ENCODE measurements around the gene HIC1.
A peak's percentile ranks its signal among the peaks of the same experiment; 100 is the strongest.

Gene HIC1

GRCh38 chr17:2048805-2049204 lies 6.1 kb upstream of the HIC1 start:
- no peak for DNase-seq

- peak; percentile 80 for DNase-seq
These were observed 5.3 kb upstream of the HIC1 start for GRCh38 chr17:2049333-2050299.

- peak; percentile 69 for DNase-seq
These were observed 4.4 kb upstream of the HIC1 start for GRCh38 chr17:2050300-2051060.

GRCh38 chr17:2051061-2051932 lies 3.6 kb upstream of the HIC1 start:
- peak; percentile 56 for DNase-seq

GRCh38 chr17:2051933-2052559 lies 2.9 kb upstream of the HIC1 start:
- no peak for DNase-seq

GRCh38 chr17:2053380-2054261 lies 1.3 kb upstream of the HIC1 start:
- peak; percentile 74 for DNase-seq

DNA sequence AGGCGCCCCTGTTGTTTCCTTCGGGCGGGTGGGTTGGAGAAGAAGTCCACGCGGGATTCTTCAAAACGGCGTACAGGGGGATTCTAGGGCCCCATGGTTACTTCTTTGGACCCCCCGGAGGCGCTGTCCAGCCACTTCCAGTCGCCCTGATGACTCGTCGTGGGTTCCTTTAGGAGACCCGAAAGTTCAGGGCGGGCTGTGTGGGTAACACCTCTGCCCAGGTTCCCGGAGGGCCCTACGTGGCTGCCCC lies 716 bp upstream of the HIC1 start:
- DNase-seq: no peak

DNA sequence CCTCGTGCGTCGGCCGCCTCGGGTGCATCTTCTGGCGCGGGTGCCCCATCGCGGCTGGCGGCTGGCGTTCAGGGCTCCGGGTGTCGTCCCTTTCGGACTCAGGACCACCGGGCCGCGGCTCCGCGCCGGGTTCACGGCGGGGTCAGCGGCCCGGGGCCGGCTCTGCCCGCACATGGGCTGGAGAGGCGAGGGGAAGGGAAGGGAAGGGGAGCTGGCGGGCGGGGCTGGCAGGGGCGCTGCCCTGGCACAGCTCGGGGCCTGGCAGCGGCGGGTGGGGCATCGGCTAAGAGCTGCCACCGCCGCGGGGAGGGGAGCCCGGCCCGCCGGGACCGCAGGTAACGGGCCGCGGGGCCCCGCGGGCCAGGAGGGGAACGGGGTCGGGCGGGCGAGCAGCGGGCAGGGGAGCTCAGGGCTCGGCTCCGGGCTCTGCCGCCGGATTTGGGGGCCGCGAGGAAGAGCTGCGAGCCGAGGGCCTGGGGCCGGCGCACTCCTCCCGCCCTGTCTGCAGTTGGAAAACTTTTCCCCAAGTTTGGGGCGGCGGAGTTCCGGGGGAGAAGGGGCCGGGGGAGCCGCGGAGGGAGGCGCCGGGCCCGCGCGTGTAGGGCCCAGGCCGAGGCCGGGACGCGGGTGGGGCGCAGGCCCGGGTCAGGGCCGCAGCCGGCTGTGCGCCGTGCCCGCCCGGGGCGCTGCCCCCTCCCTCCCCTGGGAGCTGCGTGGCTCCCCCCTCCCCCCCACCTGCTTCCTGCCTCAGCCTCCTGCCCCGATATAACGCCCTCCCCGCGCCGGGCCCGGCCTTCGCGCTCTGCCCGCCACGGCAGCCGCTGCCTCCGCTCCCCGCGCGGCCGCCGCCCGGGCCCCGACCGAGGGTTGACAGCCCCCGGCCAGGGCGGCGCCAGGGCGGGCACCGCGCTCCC lies 646 bp downstream of the HIC1 start:
- DNase-seq: no peak

DNA sequence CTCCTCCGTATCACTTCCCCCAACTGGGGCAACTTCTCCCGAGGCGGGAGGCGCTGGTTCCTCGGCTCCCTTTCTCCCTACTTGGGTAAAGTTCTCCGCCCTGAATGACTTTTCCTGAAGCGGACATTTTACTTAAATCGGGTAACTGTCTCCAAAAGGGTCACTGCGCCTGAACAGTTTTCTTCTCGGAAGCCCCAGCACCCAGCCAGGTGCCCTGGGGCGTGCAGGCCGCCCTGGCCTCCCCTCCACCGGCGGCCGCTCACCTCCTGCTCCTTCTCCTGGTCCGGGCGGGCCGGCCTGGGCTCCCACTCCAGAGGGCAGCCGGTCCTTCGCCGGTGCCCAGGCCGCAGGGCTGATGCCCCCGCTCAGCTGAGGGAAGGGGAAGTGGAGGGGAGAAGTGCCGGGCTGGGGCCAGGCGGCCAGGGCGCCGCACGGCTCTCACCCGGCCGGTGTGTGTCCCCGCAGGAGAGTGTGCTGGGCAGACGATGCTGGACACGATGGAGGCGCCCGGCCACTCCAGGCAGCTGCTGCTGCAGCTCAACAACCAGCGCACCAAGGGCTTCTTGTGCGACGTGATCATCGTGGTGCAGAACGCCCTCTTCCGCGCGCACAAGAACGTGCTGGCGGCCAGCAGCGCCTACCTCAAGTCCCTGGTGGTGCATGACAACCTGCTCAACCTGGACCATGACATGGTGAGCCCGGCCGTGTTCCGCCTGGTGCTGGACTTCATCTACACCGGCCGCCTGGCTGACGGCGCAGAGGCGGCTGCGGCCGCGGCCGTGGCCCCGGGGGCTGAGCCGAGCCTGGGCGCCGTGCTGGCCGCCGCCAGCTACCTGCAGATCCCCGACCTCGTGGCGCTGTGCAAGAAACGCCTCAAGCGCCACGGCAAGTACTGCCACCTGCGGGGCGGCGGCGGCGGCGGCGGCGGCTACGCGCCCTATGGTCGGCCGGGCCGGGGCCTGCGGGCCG lies 1.6 kb downstream of the HIC1 start:
- DNase-seq: no peak

- no peak for DNase-seq
These were observed 2.4 kb downstream of the HIC1 start for GRCh38 chr17:2057175-2057759.

DNA sequence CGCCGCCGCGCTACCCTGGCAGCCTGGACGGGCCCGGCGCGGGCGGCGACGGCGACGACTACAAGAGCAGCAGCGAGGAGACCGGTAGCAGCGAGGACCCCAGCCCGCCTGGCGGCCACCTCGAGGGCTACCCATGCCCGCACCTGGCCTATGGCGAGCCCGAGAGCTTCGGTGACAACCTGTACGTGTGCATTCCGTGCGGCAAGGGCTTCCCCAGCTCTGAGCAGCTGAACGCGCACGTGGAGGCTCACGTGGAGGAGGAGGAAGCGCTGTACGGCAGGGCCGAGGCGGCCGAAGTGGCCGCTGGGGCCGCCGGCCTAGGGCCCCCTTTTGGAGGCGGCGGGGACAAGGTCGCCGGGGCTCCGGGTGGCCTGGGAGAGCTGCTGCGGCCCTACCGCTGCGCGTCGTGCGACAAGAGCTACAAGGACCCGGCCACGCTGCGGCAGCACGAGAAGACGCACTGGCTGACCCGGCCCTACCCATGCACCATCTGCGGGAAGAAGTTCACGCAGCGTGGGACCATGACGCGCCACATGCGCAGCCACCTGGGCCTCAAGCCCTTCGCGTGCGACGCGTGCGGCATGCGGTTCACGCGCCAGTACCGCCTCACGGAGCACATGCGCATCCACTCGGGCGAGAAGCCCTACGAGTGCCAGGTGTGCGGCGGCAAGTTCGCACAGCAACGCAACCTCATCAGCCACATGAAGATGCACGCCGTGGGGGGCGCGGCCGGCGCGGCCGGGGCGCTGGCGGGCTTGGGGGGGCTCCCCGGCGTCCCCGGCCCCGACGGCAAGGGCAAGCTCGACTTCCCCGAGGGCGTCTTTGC lies 3.1 kb downstream of the HIC1 start:
- DNase-seq: no peak

DNA sequence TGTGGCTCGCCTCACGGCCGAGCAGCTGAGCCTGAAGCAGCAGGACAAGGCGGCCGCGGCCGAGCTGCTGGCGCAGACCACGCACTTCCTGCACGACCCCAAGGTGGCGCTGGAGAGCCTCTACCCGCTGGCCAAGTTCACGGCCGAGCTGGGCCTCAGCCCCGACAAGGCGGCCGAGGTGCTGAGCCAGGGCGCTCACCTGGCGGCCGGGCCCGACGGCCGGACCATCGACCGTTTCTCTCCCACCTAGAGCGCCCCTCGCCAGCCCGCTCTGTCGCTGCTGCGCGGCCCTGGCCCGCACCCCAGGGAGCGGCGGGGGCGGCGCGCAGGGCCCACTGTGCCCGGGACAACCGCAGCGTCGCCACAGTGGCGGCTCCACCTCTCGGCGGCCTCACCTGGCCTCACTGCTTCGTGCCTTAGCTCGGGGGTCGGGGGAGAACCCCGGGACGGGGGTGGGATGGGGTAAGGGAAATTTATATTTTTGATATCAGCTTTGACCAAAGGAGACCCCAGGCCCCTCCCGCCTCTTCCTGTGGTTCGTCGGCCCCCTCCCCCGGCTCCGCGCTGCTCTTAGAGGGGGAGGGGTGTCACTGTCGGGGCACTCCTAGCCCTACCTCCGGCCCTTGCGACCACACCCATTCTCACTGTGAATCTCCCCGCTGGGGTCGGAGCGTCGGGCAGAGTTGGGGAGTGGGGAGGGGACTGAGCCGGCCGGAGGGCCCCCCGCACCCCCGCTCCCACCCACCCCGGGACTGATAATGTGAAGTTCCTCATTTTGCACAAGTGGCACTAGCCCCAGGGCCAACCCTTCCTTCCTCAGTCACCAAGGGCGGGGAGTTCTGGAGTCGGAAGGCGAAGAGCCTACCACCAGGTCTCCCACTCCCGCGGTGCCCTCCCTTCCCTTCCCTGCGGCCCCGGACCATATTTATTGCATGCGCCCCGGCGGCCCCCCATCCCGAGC lies 4.0 kb downstream of the HIC1 start:
- DNase-seq: peak; percentile 73

GRCh38 chr17:2059547-2060384 lies 4.9 kb downstream of the HIC1 start:
- DNase-seq: no peak

- no peak for DNase-seq
These were observed 5.4 kb downstream of the HIC1 start for GRCh38 chr17:2060385-2060658.

- DNase-seq: peak; percentile 35
These were observed 6.0 kb downstream of the HIC1 start for GRCh38 chr17:2060681-2061440.

Measured in fibroblast of upper back skin (primary cell).